Measurements from ENCODE around the gene AJM1.
A peak's percentile ranks its signal among the peaks of the same experiment; 100 is the strongest.

AJM1 gene

DNA sequence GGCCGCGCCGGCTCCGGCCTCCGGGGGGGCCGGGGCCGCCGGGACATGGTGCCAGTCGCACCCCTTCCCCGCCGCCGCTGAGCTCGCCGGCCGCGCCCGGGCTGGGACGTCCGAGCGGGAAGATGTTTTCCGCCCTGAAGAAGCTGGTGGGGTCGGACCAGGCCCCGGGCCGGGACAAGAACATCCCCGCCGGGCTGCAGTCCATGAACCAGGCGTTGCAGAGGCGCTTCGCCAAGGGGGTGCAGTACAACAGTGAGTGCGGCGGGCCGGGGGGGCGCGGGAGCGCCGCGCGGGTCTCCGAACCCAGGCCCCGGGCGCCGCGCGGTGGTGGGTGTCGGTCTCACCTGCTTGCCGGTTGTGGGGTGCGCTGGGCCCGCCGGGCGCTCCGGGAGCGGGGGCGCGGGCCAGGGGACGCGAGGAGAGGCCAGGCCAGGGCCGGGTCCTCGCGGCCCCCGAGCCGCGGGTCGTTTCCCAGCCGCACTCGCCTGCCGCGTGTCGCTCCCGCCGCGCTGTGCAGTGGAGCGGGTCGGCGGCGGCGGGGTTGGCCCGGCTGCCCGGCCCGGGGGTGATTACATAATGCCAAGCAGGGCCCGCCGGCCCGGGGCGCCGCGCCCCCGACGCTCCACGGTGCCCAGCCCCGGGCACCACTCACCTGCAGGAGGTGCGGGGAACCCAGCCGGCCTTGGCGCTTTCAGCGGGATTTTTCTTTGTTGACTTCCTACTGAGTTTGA, 34.0 kb upstream of the AJM1 start:
- DNase-seq: peak; percentile 74

DNA sequence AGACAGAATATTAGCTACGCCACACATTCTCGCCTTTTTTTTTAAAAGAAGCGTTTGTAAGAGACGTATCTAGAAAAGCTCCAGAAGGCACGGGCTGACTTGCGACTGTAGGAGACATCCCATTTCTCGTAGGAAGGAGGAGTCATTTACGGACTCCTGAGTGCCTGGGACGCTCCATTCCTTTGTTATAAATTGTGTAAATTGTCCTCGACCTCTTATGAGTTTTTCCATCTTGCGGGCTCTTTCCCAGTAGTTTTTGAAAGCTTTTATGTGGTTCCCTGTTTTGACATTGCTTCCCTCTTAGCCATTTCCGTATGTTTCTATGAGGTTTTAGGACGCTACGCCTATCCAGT, 33.5 kb upstream of the AJM1 start:
- DNase-seq: no peak

DNA sequence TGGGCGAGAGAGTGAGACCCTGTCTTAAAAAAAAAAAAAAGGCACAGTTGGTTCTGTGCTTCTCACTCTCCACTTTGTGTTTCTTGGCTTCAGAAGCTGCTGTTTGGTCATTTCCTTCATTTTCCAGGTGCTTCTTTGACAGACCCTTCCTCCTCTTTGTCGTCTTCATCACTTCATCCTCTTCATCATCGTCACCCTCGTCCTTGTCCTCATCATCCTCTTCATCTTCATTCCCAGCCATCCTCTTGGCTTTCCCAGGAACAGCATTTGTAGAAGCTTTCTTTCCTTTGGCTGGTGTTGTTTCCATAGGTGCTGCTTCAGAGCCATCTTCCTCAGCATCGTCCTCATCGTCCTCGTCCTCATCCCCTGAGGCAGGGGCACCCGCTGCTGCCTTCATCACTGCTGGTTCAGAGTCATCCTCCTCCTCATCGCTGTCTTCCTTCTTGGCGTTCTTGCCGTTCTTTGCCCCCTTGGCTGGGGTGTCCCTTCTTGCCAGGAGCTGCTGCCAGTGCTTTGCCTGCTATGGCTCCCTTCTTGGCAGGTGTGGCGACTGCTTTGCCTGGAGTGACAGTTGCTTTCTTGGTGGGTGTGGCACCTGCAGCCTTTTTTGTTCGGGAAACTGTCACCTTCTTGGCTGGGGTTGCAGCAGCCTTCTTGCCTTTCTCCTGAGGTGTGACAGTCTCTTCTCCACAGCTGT, 27.4 kb upstream of the AJM1 start:
- no peak for DNase-seq

DNA sequence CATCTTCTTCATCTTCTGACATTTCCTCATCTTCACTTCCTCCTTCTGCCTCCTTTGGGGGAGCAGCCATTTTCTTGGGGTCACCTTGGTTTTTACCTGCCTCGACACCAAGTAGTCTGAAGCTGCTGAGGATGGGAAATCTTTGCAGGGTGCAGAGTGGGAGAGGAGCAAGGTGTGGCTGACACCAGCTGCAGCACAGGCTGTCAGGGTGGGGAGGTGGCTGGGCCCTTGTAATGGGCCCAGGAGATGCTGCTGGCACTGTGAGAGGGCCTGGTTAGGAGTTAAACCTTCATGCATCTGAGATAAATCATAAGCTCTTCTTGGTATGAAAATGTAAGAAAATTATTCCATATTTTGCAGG, 26.9 kb upstream of the AJM1 start:
- no peak for DNase-seq

DNA sequence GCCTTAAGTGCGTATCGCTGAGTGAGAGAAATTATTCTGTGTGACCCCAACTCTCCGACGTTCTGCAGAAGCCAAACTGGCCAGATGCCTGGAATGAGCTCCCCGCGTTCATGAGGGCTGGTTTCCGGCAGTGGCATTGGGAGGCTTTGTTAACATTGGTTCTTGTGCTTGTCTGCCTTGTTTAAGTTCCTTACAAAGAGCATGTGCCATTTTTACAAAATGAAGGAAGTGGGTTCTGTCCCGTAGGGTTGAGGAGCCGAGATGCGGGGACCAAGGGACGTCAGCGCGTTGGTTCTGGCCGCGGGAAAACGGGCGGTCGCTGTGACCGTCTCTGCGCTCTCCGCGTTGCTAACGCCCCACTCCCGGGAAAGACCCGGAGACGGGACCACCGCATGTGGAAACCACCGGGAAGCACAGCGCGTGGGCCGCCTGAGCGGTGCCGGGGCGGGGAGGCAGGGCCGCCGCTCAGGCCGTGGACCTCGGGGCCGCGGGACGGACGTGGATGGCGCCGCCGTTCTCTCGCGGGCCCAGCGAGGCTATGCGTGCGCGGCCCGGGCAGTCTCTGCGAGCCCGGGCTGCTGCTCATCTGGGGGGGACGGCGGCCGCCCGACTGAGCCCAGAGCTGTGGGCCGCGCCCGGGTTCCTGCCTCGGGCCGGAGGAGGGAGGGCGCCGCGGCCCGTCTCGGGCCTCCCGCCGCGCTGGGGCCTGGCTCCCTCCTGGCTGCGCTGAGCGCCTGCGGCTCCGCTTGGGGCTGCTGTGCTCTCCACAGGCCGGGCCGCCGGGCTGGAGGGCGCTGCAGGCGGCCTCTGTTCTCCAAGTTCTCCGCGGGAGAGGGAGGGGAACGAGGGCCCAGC, 21.1 kb upstream of the AJM1 start:
- DNase-seq: no peak

DNA sequence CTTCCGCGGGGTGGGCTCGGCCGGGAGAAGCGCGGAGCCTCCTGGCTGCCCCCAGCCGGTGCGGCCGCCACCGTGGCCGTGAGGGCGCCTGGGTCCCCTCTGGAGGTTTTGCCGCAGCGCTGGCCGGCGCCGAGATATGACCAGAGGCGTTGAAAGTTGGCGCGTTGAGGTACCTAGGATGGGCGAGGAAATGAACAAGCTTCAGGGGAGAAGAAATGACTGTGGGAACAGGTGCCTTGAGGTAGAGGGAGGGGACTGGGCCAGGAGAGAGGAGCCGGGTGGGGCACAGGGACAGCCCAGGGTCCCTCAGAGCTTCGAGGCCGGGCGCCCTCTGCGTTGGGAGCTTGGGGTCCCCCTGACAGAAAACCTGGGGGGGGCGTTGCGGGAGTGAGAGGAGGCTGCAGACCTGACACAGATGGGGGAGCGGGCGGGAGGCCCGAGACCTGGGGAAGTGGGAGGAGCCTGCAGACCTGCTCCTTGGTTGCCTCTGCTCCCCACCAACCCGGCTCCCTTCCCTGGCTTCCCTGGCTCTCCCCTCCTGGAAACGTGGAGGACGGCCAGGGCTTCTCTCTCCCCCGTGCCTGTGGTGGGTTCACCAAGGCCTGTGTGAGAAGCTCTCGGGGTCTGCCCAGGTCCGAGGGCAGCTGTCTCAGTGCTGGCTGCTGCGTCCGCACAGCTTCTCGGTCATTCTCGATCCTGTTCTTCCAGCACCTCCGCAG, 20.3 kb upstream of the AJM1 start:
- DNase-seq: no peak

DNA sequence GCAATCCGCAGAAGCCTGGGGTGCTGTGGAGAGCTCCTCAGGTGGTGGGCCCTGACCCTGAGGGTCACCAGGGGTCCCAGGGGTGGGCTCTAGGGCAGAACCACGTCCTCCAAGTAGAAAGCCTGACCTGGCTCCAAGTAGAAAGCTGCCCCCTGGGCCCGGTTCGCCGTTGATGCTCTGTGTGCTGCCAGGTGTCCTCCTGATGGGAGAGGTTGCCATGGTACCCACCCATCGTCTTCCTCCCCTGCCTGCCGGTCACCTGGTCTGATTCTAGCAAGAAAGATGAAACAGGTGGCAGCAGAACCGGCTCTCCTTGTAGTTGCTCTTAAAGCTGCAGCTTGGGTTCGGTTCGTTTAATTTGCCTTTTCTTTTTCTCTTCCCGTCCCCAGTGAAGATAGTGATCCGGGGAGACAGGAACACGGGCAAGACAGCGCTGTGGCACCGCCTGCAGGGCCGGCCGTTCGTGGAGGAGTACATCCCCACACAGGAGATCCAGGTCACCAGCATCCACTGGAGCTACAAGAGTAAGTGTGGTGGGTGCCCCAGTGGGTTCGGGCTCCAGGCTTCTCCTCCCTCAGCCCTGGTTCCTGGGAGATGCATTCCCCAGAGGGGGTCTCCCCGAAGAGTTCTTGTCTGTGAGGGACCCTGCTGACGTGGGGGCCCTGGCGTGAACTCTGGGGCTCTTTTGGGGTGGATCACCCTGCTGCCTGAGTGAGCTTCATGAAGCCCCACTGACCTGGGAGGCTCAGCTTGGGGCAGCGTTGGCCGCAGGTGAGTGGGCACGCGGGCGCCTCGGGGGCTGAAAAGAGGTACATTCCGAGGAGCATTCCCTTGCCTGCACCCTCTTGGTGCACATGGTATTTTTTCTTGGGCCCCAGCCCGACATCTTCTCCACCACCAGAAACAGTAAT, 18.9 kb upstream of the AJM1 start:
- no peak for DNase-seq

DNA sequence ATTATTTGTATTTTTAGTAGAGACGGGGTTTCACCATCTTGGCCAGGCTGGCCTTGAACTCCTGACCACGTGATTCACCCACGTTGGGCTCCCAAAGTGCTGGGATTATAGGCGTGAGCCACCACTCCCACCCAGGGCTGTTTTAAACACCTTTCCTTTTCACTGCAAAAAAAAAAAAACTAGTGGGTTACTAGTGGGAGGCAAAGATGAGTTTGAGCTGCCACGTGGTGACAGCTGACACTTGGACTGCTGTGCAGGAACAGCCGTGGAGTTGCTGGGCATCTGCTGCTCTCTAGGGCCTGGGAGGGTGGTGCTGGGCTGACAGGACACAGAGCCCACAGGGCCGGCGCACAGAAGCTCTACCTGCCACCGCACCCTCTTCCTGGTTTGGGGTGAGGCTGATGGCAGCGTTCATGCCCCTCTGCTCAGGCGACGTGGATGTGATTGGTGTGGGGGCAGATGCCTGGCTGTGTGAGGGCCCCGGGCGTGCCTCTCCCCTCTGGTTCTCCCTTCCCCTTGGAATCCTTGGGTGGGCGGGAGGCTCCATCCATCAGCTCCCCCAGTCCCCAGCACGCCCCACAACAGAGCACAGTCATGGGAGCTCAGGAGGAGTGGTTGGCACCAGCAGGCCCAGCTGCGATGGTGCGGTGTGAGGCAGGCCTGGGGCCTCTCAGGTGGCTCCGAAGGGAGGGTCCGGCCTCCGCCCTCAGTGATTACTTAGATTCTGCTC, 17.6 kb upstream of the AJM1 start:
- no peak for DNase-seq

DNA sequence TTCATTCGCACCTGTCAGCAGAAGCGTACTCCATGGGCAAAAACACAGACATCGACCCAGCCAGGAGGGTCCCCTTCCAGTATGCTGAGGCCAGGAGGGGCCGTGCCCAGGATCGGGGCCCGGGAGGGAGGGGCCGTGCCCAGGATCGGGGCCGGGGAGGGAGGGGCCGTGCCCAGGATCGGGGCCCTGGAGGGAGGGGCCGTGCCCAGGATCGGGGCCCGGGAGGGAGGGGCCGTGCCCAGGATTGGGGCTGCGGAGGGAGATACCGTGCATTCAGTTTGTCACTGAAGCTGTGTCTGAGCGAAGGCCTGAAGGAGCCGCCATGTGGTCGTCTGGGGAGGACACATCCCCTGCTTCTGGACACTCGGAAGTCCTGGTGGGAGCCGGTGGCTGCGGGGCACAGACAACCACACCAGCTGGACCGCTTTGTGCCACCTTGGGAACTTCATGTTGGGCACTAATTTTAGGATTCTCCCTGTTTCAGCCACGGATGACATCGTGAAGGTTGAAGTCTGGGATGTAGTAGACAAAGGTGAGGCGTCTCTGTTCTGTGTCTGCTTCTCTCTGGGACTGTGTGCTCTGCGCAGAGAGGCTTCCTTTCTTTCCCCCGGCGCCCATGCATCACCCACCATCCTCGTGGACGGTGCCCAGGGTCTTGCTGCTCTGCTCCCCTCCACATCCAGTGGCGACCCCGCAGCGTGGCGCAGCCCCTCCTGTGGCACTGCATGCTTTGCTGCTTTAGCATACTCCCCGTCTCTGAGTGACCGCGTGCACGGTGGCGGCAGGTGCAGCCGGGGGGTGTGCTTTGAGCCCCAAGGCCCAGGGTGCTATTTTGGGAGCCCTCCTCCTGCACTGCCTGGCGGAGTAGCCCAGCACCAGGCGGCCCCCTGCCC, 16.7 kb upstream of the AJM1 start:
- DNase-seq: no peak

DNA sequence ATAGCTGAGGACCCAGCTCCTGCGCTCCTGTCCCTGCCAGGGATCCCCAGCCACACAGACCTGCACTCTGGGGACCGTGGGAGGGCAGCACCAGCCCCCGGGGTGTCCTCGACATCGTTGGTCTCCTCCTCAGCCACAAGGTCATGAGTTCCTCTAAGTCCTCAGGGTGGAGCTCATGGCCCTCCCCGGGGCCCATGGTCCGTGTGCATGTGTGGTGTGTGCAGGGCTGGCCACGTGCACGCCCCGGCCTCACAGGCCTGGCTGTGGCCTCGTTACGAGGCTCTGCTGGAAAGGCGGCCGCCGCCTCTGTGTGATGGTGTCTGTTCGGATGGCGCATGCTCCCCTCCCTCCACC, 16.1 kb upstream of the AJM1 start:
- no peak for DNase-seq

DNA sequence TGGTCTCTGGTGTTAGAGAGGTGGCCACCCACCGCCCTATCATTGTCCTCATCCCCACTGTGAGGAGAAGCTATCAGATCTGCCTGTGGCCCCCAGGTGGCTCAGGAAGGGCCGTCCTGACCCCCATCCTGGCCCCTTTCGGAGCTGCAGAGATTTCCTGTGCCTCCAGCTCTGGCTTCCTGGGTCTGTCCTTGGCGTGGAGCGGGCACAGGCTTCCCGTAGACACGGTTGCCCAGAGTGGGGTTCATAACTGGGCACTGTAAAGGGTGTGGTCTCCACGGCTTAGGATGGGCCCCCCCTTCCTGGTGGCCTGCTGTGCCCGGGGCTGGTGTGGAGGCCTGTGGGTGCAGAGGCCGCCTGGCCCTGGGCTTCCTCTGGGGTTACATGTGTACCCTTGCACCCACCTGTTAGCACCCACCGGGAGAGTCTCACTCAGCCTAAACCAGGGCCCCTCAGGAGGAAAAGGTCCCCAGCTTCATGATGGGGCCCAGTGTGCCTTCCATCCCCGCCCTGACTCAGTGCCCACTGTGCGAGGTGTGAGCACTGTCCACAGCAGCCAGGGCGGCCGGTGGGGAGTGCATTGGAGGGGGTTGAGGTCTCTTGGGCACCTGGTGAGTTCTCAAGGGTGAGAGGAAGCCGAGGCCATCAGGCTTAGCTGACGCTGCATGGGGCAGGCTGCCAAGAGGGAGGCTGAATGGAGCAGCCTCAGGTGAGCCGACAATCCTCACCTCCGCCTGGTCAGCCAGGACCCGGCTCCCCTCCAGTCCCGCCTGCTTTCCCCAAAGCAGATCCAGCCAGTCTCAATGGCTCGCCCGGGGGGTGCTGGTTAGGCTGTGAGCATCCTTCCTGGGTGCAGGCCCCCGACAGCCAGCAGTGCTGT, 15.3 kb upstream of the AJM1 start:
- no peak for DNase-seq

DNA sequence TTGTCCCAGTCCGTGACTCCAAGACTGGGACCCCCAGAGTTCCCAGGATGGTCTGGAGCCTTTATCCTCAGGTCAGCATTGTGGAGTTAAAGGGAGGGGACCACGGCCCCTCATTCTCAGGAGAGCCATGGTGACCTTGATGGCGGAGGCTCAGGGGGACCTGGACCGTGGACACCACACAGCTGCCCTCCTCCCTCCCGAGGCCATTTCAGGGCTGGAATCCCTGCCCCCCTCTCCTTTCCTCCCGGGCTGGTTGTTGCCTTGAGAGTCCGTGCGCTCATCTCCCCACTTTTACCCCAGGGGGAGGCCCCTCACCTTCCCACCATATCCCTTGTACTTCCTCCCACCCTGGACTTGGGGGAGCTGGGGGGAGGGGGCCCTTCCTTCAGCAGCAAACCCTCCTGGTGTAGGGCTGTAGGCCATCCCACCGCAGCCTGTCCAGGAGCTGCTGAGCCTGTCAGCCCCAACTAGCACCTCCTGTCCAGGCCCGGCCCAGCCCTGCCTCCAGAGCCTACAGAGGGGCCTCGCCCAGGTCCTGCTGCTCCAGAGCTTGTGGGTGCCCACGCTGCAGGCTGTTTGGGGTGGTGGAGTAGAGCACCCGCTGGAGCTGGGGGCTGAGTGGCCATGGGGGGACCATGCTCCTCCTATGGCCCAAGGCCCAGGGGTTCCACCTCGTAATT, 14.3 kb upstream of the AJM1 start:
- no peak for DNase-seq

DNA sequence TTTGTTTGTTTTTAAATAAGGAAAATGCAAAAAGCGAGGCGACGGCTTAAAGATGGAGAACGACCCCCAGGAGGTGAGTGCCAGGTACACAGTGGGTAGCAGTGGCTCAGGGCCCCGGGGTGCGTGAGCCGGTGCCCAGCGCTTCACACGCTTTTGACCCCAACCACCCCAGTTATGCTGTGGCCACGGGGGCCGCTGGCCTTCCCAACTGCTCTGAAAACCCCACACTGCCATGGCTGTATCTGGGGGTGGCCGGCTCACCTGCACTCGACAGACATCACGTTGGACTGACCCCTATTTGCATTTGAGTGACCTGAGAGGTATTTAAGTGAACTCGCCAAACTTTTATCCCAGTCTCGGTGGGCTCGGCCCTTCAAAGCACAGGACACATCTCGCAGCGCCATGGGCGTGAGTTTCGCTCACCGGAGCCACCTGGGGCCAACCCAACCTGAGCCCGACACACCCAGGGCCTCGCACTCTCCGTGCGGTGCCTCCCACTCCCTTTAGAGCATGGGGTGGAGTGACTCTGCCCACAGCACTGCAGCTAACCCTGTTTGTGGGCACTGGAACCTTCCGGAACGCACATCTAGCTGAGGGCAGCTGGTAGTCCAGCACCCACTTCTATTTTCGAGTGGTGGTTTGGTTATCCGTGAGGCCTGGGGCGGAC, 13.7 kb upstream of the AJM1 start:
- no peak for DNase-seq

DNA sequence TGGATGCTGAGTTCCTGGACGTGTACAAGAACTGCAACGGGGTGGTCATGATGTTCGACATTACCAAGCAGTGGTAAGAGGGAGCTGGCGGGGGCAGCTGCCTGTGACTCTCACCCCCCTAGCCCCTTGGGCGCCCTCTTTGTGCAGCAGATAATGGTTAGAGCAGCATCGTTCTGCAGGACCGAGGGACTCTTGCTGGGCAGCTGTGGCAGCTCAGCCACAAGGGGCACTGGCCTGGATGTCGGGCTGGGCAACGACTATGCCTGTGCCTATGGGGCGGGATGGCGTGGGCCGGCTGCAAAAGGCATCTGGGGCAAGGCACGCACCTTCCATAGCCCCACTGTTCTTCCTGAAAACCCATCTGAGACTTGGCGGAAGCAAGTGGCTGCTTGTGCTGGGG, 12.9 kb upstream of the AJM1 start:
- no peak for DNase-seq

DNA sequence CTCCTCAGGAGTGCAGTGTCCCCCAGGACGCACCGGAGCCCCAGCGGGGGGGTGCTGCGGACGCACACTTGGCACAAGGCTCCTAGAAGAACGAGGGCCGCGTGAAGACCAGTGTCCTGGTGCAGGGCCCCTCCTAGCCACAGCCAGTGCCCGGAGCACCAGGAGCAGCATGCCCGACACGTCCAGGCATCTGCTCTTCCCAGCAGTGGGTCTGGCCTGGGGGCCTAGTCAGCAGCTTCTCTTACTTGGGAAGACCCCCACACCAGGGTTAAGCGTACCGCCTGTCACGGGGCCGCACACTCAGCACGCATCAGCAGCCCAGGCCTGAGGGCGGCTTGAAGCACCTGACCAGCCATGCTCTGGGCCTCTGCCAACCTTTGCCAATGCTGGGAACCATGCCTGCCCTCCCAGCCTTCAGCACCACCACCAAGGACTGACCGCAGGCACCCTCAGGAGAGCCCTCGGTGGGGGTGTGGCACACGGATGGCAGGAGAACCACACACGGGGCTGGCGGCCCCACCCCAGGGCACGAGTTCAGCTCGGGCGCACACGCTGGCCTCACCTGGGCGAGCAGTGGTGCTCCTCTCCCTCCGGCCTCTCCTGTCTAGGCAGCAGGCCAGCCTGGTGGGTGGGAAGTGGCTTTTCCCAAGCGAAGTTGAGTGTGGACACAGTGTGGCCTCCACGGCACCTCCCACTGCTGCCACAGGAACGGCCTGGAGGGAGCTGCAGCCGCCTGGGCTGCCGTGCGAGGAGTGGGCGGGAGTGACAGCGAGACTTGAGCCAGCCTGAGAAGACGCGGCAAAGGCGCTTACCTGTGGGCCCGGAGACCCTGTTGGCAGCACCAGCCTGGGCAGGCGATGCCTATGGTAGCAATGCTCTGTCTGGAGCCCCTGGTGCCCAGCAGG, 12.0 kb upstream of the AJM1 start:
- DNase-seq: no peak

DNA sequence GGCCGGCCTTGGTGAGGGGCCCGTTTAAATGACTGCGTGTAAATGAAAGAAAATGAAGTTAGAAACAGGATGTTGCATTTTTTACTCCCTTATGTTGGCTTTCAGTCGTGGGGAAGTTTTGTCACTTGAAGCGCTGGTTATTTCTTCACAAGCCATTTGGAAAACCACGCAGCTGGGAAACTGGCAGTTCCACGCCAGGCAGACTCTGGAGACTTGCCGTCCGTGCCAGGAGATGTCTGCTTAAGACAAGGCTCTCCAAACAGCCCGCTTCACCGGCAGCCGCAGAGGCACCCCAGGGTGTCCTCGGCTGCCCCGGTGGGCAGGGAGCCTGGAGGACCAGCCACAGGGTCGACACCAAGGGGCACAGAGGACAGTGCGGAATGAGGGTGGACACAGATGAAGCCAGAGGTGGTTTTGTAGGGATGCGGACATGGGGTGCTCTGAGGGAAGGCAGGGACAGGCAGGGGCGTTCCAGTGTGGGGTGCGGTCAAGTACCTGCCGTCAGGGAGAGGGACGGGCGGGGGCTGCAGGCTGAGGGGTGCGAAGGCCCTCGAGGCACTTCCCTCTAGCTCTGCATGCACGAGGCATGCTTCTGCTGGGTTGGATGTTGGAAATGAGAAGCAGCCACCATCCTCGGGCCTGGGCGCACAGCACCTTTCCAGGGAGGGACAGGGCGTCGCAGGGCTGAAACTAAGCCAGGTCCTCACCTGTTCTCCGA, 11.1 kb upstream of the AJM1 start:
- DNase-seq: no peak

DNA sequence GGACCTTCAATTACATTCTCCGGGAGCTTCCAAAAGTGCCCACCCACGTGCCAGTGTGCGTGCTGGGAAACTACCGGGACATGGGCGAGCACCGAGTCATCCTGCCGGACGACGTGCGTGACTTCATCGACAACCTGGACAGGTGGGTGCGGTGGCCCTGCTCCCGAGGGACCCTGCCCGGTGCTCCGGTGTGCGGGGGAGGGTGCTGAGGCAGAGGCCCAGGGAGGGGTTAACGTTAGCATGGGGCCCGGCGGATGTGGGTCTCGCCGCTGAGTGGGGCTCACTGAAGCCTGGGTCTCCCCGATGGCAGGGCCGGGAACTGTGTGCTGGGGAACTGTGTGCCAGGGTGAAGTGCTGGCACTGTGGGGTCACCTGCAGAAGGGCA, 10.6 kb upstream of the AJM1 start:
- DNase-seq: no peak

Measured in activated CD8-positive, alpha-beta memory T cell treated with anti-CD3 and anti-CD28 coated beads, Interleukin-2, amount 50 U/mL, for 48 hours (primary cell).